ENCODE measurements around the gene CC2D1B.

The CC2D1B gene

DNA sequence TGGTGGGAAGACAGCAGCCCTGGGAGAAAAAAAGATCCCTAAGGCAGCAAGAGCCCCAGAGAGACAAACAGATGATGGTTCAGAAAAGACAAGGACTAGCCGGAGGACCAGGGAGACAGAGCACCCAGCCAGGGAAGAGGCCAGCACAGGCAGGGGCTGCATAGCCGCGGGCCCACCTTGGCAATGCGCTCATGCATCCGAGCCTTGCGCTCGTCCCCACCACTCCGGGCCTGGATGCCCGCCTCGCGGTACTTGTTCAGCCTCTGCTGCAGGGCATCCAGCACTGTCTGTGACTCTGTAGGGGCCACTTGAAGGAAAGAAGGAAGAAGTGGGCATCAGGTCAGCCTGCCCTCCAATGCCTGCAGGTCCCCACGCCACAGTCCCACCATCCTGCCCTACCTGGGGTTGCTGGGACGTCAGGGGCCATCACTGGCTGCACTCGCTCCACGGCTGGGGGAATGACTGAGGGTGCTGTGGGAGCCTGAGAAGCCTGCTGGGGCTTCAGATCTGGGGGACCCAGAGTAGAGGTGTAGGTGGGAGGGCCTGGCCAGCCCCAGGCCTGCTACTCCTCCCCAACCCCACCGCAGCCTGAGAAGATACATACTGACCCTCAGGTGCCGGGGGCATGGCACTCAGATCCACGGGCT is 7.0 kb downstream of the CC2D1B start:
- no peak for DNase-seq (ENCODE audit: low read depth)

- DNase-seq (ENCODE audit: low read depth) = no peak
These were observed 8.6 kb downstream of the CC2D1B start for GRCh38 chr1:52357397-52357796.

DNA sequence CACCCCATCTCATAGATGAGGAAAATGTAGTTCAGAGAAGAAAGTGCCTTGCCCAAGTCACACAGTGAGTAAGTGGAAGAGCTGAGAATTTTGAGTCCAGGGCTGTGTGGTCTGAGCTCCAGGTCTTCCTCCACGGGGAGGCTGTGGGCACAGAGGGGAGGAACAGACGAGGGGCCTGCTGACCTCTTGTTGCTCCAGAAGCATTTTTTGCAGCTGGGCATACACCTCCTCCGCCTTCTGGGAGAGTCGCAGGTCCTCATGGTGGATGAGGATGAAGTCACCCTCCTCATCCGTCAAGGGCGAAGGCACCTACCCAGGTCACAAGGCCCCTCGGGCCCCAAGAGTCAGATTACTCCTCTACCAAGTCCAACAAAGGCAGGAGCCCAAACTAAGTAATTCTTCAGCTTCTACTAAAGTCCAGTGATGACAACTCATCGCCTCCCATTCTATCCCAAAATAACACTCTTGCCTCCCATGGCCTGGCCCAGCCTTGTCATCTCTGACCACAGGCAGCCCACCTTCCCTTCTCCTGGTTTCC is 9.1 kb downstream of the CC2D1B start:
- DNase-seq (ENCODE audit: low read depth) = no peak

- DNase-seq (ENCODE audit: low read depth) = no peak
These were observed 10.0 kb downstream of the CC2D1B start for GRCh38 chr1:52355847-52356505.

DNA sequence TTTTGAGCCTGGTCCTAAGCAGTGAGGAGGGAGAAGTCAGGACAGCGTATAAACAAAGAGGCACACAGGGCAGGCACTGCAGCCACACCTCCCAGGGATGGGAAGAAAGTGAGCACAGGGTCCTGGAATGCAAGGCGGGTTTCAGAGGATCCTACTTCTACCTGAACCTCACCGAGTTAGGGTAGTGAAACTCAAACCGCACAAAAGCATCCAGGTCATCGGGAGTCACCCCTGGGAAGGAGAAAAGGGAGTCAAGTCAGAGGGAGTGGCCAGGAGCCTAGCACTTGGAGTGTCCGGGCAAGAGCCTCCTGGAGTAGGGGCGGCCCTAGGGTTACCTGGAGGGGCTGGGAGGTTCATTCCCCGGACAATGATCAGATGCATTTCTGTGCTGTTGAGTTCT is 10.6 kb downstream of the CC2D1B start:
- DNase-seq (ENCODE audit: low read depth) = no peak

DNA sequence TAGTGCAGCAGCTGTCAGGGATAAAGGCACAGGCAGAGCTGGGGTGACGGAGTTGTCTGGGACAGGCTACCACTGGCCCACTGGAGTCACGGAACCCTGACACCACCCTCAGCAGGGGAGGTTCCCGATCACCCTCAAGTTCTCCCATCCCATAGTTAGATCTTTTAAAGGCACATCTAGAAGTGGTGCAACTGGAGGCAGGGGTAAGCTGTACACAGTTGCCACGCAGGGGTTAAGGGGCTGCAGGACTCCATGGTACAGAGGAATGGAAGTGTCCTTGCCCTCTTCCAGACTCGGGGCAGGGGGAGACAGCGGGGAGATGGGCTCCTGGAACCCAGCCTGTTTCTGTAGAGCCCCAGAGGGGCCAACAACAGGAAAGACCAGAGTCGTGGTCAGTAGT is 13.3 kb downstream of the CC2D1B start:
- no peak for DNase-seq (ENCODE audit: low read depth)

DNA sequence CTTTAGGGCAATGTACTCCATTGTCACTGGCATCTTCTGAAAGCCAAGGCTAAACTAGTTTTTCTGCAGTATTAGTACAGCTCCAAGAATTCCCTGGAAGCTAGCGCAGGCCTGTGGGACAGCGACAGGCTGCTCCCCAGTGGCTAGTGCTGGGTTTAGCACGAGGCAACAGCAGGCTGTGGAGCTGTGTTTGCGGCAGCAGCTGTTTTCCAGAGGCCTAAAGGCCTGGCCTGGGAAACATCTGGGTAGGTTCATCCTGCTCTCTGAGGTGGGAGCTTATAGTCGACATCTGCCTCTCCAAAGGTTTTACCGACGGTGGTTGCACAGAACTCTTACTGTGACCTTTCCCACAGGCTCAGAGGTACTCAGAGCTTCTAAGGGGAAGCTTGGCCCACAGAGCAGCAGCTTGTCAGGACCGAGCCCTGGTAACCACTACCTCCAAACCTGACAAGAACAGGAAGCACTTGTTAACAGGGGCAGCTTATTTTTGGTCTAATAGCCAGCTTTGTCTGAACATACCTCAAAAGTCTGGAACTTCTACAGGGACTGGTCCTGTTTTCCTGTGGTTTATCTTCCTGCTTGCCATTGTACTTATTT is 17.2 kb downstream of the CC2D1B start:
- DNase-seq (ENCODE audit: low read depth) = no peak

DNA sequence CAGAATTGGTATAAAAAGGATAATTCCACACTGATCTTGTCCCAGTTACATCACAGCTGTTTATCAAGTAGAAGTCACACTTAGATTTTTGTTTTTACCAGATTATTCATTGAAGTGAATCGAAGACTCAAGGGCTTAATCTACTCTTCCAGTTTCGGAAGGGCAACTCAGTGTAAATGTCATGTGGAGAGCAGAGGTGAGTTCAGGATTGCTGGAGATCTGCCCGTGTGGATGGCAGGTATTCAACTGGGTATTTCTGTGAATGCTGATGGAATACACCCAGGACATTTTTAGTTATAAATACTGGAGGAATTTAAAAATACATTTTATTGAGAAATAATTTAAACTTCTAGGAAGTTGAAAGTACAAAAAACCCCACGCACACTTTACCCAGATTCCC is 19.4 kb downstream of the CC2D1B start:
- DNase-seq (ENCODE audit: low read depth) = no peak

DNA sequence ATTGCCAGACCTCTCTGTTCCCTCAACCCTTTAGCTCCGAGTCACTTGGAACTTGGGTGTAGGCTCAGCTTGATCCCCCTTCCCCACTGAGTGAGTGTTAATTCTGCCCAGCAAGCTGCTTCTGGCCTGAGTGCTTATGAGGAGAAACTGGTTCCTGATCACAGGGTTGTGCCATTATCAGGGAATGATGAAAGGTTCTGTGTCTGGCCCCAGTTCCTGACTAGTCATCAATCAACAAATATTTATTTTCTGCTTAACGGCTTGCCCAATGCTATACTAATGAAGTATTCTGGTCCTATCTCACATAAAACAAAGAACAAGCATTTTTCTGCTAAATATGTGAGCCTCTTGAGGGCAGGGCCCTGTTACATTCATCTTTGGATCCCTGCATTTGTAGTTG is 20.8 kb downstream of the CC2D1B start:
- DNase-seq (ENCODE audit: low read depth) = no peak

DNA sequence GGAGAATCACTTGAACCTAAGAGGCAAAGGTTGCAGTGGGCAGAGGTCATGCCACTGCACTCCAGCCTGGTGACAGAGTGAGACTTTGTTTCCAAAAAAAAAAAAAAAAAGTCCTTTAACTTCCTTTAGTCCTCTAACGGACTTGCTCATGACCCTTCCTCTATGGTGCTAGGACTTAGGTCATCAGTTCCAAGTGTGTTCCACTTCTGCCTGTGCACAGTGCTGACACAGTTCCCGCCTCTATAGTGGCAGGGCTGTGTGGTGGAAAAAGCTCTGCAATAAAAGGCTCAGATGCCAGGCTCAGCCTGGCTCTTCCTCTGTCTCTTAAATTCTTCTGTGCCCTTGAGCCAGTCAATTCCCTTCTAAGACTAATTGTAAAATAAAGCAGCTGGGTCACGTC is 22.0 kb downstream of the CC2D1B start:
- no peak for DNase-seq (ENCODE audit: low read depth)

DNA sequence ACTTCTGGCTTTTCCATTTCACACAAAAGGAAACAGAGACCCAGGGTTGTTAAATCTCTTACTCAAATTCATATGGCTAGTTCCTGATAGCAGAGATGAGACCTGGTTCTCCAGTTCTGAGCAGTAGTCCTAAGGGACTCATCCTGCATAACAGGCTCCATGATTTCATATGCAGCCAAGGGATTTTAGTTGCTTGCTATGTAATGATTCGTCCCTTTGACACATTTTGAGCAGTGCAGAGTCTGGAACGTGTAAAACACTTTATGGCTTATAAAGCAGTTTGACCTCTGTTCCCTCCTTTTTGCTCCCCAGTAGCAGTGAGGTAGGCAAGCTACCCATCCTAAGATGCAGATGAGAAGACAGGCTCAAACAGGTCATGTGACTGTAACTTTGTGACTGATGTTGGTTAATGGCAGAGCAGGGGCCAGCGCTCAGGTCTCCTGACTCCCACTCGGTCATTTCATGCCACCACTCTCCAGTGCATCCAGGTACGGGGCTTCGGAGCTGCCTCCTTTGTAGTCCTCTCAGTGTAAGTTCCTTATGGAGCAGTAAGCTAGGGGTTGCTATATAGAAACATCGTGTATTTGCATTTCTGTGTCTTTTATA is 24.2 kb downstream of the CC2D1B start:
- no peak for DNase-seq (ENCODE audit: low read depth)

- DNase-seq (ENCODE audit: low read depth) = no peak
These were observed 28.6 kb downstream of the CC2D1B start for GRCh38 chr1:52337439-52337838.

GRCh38 chr1:52334906-52335528 is 31.0 kb downstream of the CC2D1B start:
- DNase-seq (ENCODE audit: low read depth) = no peak

- DNase-seq (ENCODE audit: low read depth) = no peak
These were observed 33.6 kb downstream of the CC2D1B start for GRCh38 chr1:52332411-52332810.

DNA sequence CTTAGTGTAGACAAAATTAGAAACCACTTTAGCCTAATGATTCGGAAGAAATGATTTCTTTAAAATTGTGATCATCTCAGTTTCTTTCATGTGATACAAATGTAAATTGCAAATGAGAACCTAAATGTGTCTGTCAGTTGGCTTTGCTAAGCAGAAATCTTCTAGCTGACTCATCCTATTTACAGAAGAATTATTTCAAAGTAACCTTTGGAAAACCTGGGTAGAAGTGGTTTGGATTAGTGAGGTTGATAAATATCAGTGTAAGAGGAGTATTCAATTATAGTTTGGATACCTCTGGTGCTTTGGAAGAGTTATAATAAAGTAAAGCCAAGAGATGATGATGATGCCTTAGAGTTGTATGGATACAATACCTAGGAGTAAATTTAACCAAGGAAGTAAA is 37.4 kb downstream of the CC2D1B start:
- no peak for DNase-seq (ENCODE audit: low read depth)

DNA sequence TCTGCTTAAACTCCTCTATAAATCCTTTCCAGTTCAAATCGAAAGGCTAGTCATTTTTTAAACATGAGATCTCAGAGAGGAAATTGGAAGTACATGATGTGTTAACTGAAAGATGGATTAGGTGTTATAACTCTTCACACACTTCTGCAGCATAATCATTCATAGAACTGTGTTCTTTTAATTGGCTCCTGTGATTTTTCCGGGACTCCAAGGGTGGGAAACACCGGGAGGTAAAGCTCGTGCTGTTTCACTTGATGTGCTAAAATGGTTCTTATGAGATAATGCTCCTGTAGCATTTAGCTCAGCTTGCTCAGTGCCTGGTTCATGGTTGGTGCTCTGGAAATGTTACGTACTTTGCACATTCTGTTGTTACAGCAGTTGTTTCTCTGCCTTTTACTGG is 40.2 kb downstream of the CC2D1B start:
- DNase-seq (ENCODE audit: low read depth) = no peak

GRCh38 chr1:52323731-52324130 is 42.3 kb downstream of the CC2D1B start:
- DNase-seq (ENCODE audit: low read depth) = no peak

- DNase-seq (ENCODE audit: low read depth) = no peak
These were observed 44.9 kb downstream of the CC2D1B start for GRCh38 chr1:52321061-52321460.

GRCh38 chr1:52306227-52307006 is 59.6 kb downstream of the CC2D1B start:
- DNase-seq (ENCODE audit: low read depth) = no peak

GRCh38 chr1:52305417-52306226 is 60.4 kb downstream of the CC2D1B start:
- no peak for DNase-seq (ENCODE audit: low read depth)
